GM18520 (cell line): ENCODE data around the gene ALG10.
"Not testable (repeated sequence)": the region's sequence is repeated elsewhere in the genome, so short reads cannot be mapped to it uniquely, and the experiment has no call there.

Source experiments
- ATAC-seq: cut with Tn5 transposase; IDR thresholded peaks from one replicate; pipeline ENCODE4 v1.9.1; 2021; ENCODE audit not compliant: unreplicated experiment

Gene ALG10

GRCh38 chr12:34022079-34022830 lies at the start of gene ALG10:
Gene ALG10, plus strand, starts transcription at chr12:34022496. Its CDS starts 104 bp downstream, at chr12:34022600.
- ATAC-seq = peak; percentile 99

- ATAC-seq = not testable (repeated sequence)
Measured at GRCh38 chr12:33972884-33973283, 49.4 kb upstream of the ALG10 start.

GRCh38 chr12:33977887-33978286 lies 44.4 kb upstream of the ALG10 start:
- ATAC-seq = no peak

- ATAC-seq = no peak
Measured at GRCh38 chr12:33988197-33988805, 34.0 kb upstream of the ALG10 start.

GRCh38 chr12:33988913-33989312 lies 33.4 kb upstream of the ALG10 start:
- ATAC-seq = no peak

- ATAC-seq = no peak
Measured at GRCh38 chr12:33994857-33995808, 27.2 kb upstream of the ALG10 start.

- not testable (repeated sequence) for ATAC-seq
Measured at GRCh38 chr12:34008835-34009234, 13.5 kb upstream of the ALG10 start.

- no peak for ATAC-seq
Measured at GRCh38 chr12:34016361-34016760, 5.9 kb upstream of the ALG10 start.

GRCh38 chr12:34021071-34021470 lies 1.2 kb upstream of the ALG10 start:
- ATAC-seq = no peak

- ATAC-seq = not testable (repeated sequence)
Measured at GRCh38 chr12:34027661-34028060, 5.4 kb downstream of the ALG10 start.

GRCh38 chr12:34030591-34030990 lies 8.3 kb downstream of the ALG10 start:
- ATAC-seq = no peak

GRCh38 chr12:34033628-34034296 lies 11.5 kb downstream of the ALG10 start:
- ATAC-seq = no peak

- not testable (repeated sequence) for ATAC-seq
Measured at GRCh38 chr12:34038357-34038756, 16.1 kb downstream of the ALG10 start.

GRCh38 chr12:34046570-34046969 lies 24.3 kb downstream of the ALG10 start:
- ATAC-seq = no peak

- not testable (repeated sequence) for ATAC-seq
Measured at GRCh38 chr12:34047855-34048254, 25.6 kb downstream of the ALG10 start.

GRCh38 chr12:34048714-34049113 lies 26.4 kb downstream of the ALG10 start:
- no peak for ATAC-seq

- no peak for ATAC-seq
Measured at GRCh38 chr12:34051486-34051885, 29.2 kb downstream of the ALG10 start.

- ATAC-seq = no peak
Measured at GRCh38 chr12:34054938-34055337, 32.6 kb downstream of the ALG10 start.
